Stimulated activated effector memory CD8-positive, alpha-beta T cell treated with anti-CD3 and anti-CD28 coated beads, Interleukin-12 subunit alpha, Interleukin-12 subunit beta, amount 100 ng/mL, for 72 hours (primary cell): ENCODE measurements around the gene HNRNPK.
A peak's percentile ranks its signal among the peaks of the same experiment; 100 is the strongest.
"Not testable (repeated sequence)": the region's sequence is repeated elsewhere in the genome, so short reads cannot be mapped to it uniquely, and the experiment has no call there.

Experiments
- ATAC-seq: fragments of 150-1000 bp; cut with Tn5 transposase; 2 replicates; pipeline ENCODE4 v1.10.0; 2021
- DNase-seq, 2 donors: peaks; one replicate each; pipeline ENCODE4 v3.0.0; 2021 to 2022; ENCODE audit warnings: low spot score in 2 of 2
- H3K27ac Mint-ChIP-seq: one replicate; pipeline ENCODE4 v1.8.0; 2022; ENCODE audit warnings: mild to moderate bottlenecking, mixed read lengths
- H3K36me3 Mint-ChIP-seq: one replicate; pipeline ENCODE4 v1.8.0; 2022; ENCODE audit warnings: mild to moderate bottlenecking, mixed read lengths
- H3K4me1 Mint-ChIP-seq: one replicate; pipeline ENCODE4 v1.8.0; 2022; ENCODE audit warnings: mixed read lengths
- H3K4me3 Mint-ChIP-seq: one replicate; pipeline ENCODE4 v1.8.0; 2022; ENCODE audit warnings: mild to moderate bottlenecking, mixed read lengths
- H3K9me3 Mint-ChIP-seq: one replicate; pipeline ENCODE4 v1.8.0; 2022; ENCODE audit warnings: mixed read lengths

HNRNPK gene

DNA sequence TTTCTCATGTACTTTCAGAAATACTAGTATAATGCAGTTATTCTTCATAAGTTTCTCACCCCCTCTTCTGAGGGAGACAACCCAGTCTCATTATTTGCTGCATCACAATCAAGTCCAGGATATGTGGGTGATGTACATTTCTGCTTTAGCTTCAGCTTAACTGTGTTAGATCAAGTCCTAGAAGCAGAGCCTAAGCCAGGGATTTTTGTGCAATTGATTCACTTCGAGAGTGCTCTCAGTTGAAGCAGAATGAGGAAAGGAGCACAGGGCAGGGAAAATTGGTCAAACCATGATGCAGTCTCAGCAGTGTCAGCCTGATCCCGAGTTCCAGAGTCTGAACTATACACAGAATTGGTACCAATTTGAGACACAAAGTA, 15.1 kb downstream of the HNRNPK start:
- Mint-ChIP-seq H3K4me1 (peaks cover 4% of the 10 kb centered on the region), H3K27ac (peak overlapping the region; percentile 1), H3K4me3 (no peak overlapping the region), H3K9me3 (no peaks in the 10 kb centered on the region), H3K36me3 (peaks cover 79% of the 10 kb centered on the region)
- ATAC-seq (peak; percentile 33), DNase-seq (no peak)

- ATAC-seq (no peak), DNase-seq (no peak)
- Mint-ChIP-seq H3K9me3 (no peaks in the 10 kb centered on the region), H3K36me3 (peaks cover 51% of the 10 kb centered on the region), H3K4me3 (no peak overlapping the region), H3K27ac (no peak overlapping the region), H3K4me1 (peaks cover 6% of the 10 kb centered on the region)
Measured at GRCh38 chr9:83962165-83962564, 17.9 kb downstream of the HNRNPK start.

DNA sequence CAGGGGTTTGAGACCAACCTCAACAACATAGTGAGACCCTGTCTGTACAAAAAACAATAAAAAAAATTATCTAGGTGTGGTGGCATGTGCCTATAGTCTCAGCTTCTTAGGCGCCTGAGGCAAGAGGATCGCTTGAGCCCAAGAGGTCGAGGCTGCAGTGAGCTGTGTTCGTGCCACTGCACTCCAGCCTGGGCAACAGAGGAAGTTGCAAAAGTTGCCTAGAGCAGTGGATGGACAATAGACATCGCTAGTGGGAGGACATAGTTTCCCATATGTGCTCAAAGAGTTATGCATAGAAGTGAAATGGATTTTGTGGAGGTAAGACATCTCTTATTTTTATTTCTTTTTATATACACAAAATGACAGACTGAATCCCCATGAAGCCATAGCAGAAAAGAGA, 19.0 kb downstream of the HNRNPK start:
- H3K36me3 Mint-ChIP-seq = peaks cover 45% of the 10 kb centered on the region
- DNase-seq = no peak
- H3K9me3 Mint-ChIP-seq = no peaks in the 10 kb centered on the region
- H3K4me1 Mint-ChIP-seq = peaks cover 13% of the 10 kb centered on the region
- H3K27ac Mint-ChIP-seq = no peak overlapping the region
- no peak for ATAC-seq
- no peak overlapping the region for H3K4me3 Mint-ChIP-seq

- DNase-seq (no peak), ATAC-seq (no peak)
- H3K27ac Mint-ChIP-seq = no peak overlapping the region
Measured at GRCh38 chr9:83959061-83959460, 21.0 kb downstream of the HNRNPK start.

DNA sequence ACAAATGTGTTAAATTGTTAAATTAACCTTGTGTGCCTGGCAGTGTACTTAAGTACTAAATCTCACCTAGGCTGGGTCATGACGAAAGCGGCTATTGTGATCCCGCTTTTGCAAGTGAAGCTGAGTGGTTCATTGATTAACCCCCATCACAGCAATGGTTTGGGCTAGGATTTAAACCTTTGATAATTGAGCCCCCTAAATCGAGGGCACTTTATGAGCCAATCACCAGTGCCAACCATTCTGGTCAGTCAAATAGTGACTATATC, 22.8 kb downstream of the HNRNPK start:
- Mint-ChIP-seq H3K4me3 (peak overlapping the region; percentile 100), H3K4me1 (peaks cover 17% of the 10 kb centered on the region), H3K36me3 (peaks cover 49% of the 10 kb centered on the region), H3K27ac (peak overlapping the region; percentile 99), H3K9me3 (no peaks in the 10 kb centered on the region)
- DNase-seq (no peak), ATAC-seq (no peak)

More at GRCh38 chr9:83959061-83959460, 21.0 kb downstream of the HNRNPK start:
- H3K4me1 Mint-ChIP-seq = peaks cover 17% of the 10 kb centered on the region
- no peak overlapping the region for H3K4me3 Mint-ChIP-seq
- H3K9me3 Mint-ChIP-seq = no peaks in the 10 kb centered on the region
- peaks cover 46% of the 10 kb centered on the region for H3K36me3 Mint-ChIP-seq

DNA sequence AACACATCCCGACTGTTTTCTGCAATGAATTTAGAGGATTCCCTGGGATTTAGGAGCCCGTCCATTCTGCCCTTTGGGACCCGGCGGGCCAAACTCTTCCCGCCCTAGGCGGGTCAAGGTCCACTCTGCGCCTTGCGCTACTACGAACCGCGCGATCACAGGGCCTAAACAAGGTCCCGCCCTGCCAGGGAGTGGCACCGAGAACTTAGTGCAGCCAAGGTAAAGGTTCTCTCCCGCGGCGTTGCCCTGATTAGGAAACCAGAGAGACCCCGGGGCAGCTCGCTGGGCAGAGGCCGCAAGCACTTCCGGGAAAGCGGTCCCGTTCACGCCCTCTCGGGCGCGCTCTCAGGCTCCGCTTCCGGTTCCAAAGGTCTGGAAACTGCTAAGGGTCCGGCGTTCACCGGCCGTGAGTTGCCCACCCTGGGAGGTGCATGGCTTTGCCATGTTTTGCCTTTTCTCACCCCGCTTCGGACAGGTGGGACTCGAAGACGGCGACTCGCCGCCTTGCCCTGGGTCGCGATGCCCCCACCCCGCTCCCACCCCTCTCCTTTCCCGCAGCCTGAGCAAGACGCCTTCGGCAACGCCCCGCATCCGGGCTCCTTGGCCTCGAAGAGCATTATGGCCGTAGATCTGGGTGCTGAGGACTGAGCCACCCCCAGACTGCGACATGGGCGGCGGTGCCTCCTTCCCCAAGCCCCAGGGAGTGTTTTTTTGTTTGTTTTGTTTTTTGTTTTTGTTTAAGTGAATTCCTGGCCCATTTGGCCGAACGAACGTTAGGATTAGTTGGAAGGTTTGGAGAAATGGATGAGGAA, 23.4 kb downstream of the HNRNPK start:
- no peaks in the 10 kb centered on the region for H3K9me3 Mint-ChIP-seq
- peaks cover 17% of the 10 kb centered on the region for H3K4me1 Mint-ChIP-seq
- peaks cover 54% of the 10 kb centered on the region for H3K36me3 Mint-ChIP-seq
- peak; percentile 52 to 88 for DNase-seq
- peak; percentile 90 for ATAC-seq
- peak overlapping the region; percentile 99 for H3K27ac Mint-ChIP-seq
- H3K4me3 Mint-ChIP-seq = peak overlapping the region; percentile 100

DNA sequence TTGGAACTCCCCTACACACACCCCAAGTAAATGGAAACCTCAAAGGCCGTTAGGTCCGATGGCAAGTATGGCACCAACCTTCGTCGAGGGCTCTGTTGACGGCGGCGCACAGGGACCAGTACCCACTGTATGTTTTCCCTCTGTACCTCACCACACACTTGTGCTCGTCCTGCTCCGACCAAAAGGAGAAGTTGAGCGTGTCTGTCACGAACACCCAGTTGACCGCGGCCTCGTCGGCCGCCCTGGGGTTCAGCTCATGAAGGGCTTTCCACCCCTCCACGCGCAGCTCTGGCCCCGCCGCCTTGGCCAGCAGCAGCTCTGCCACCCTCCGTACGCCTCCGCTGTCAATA, 24.0 kb downstream of the HNRNPK start:
- Mint-ChIP-seq H3K27ac (peak overlapping the region; percentile 99), H3K4me3 (peak overlapping the region; percentile 100), H3K9me3 (no peaks in the 10 kb centered on the region), H3K4me1 (peaks cover 17% of the 10 kb centered on the region), H3K36me3 (peaks cover 60% of the 10 kb centered on the region)
- DNase-seq (no peak), ATAC-seq (peak; percentile 77)

GRCh38 chr9:83948096-83948495, 31.9 kb downstream of the HNRNPK start:
- not testable (repeated sequence) for ATAC-seq, DNase-seq, H3K9me3 Mint-ChIP-seq, H3K4me3 Mint-ChIP-seq, H3K27ac Mint-ChIP-seq, H3K4me1 Mint-ChIP-seq
- H3K36me3 Mint-ChIP-seq = peaks cover 66% of the 10 kb centered on the region

GRCh38 chr9:83940590-83941303, 39.3 kb downstream of the HNRNPK start:
- Mint-ChIP-seq H3K4me1 (no peaks in the 10 kb centered on the region), H3K36me3 (peaks cover 66% of the 10 kb centered on the region), H3K27ac (peak overlapping the region; percentile 64), H3K4me3 (no peak overlapping the region), H3K9me3 (no peaks in the 10 kb centered on the region)
- no peak for ATAC-seq
- DNase-seq = no peak

GRCh38 chr9:83937861-83938455, 42.1 kb downstream of the HNRNPK start:
- Mint-ChIP-seq H3K36me3 (peaks cover 46% of the 10 kb centered on the region), H3K4me3 (no peak overlapping the region), H3K4me1 (no peaks in the 10 kb centered on the region), H3K9me3 (no peaks in the 10 kb centered on the region), H3K27ac (no peak overlapping the region)
- DNase-seq (peak; percentile 10 to 57), ATAC-seq (peak; percentile 63)

DNA sequence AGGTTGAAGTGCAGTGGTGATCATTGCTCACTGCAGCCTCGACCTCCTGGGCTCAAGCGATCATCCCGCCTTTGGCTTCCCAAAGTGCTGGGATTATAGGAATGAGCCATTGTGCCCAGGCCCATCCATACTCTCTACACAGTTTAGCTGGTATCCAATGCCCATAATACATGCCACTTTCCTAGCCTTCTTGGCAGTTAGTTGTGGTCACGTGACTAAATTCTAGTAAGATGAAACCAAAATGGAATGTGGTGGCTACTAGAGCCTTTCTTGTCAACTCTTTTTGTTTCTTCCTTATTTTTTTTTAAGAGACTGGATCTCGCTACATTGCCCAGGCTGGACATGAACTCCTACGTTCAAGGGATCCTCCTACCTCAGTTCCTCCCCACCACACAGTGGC, 43.5 kb downstream of the HNRNPK start:
- H3K27ac Mint-ChIP-seq = no peak overlapping the region
- no peak overlapping the region for H3K4me3 Mint-ChIP-seq
- H3K9me3 Mint-ChIP-seq = no peaks in the 10 kb centered on the region
- H3K4me1 Mint-ChIP-seq = no peaks in the 10 kb centered on the region
- peaks cover 35% of the 10 kb centered on the region for H3K36me3 Mint-ChIP-seq
- ATAC-seq = no peak
- no peak for DNase-seq

DNA sequence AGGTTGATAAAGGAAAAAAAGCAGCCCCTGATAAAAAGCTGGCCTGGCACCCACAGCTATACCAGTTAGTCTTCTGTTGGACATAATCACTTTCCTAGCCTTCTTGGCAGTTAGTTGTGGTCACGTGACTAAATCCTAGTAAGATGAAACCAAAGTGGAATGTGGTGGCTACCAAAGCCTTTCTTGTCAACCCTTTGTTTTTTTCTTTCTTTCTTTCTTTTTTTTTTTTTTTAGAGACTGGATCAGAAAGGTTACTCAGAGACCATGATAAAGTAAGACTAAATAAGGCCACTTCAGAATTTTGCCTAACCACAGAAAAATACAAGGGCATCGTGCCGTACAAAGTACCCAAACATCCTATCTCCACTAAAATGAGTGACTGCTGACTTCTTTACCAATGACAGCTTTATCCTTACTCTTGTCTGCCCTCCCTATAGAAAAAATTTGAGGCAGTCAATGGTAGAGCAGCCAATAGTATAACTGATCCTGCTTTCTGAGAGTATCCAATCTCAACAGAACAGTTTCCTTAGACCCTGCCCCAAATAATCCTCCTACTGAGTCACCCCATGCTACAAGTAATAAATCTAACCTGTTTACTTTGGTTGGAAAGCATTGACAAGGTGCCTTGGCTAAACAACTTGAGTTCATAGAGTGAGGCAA, 44.6 kb downstream of the HNRNPK start:
- DNase-seq = no peak
- no peaks in the 10 kb centered on the region for H3K4me1 Mint-ChIP-seq
- H3K4me3 Mint-ChIP-seq = no peak overlapping the region
- H3K27ac Mint-ChIP-seq = no peak overlapping the region
- ATAC-seq = no peak
- H3K9me3 Mint-ChIP-seq = no peaks in the 10 kb centered on the region
- H3K36me3 Mint-ChIP-seq = peaks cover 24% of the 10 kb centered on the region

DNA sequence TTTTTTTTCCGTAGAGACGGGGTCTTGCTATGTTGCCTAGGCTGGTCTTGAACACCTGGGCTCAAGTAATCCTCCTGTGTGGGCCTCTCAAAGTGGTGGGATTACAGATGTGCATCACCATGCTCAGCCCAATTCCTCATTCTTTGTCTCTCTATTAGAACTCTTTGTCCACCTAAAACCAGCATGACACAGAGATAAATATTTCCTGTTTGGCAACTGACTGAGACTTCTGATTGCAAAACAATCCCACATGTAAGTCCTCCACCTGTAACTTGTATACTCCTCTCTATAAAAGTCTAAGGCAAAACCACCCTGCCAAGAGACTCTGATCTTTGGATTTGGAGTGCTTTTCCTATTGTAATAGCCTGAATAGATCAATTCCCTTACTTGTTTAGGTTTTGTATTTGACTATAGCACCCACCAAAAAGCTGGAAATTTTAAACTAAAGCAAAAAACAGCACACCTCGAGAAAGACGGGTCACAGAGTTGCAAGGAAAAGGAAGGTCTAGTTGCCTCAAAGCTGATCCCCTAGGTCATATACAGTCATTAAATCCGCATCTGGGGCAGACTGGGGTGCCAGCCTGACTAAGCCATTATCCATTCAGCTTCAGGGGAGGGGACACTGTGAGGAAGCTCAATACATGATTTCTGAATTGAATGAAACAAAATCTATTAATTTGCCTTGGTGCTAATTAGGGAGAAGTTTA, 45.3 kb downstream of the HNRNPK start:
- H3K27ac Mint-ChIP-seq = no peak overlapping the region
- no peak overlapping the region for H3K4me3 Mint-ChIP-seq
- no peak for DNase-seq
- no peak for ATAC-seq
- no peaks in the 10 kb centered on the region for H3K4me1 Mint-ChIP-seq
- peaks cover 22% of the 10 kb centered on the region for H3K36me3 Mint-ChIP-seq
- H3K9me3 Mint-ChIP-seq = no peaks in the 10 kb centered on the region

DNA sequence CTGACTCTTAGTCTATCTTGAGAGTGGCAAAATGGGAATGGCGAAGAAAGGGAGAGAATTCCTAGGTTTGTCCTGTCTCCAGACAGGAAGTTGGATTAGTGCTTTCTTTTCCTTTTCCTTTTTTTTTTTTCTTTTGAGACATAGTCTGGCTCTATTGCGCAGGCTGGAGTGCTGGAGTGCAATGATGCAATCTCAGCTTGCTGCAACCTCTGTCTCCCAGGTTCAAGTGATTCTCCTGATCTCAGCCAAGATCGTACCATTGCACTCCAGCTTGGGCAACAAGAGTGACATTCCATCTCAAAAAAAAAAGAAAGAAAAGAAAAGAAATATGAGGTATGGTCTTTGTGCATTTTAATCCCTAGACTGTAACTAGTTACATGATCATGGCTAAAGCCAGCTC, 46.2 kb downstream of the HNRNPK start:
- H3K9me3 Mint-ChIP-seq = no peaks in the 10 kb centered on the region
- no peak overlapping the region for H3K4me3 Mint-ChIP-seq
- DNase-seq (no peak), ATAC-seq (no peak)
- peaks cover 12% of the 10 kb centered on the region for H3K36me3 Mint-ChIP-seq
- H3K4me1 Mint-ChIP-seq = no peaks in the 10 kb centered on the region
- no peak overlapping the region for H3K27ac Mint-ChIP-seq

DNA sequence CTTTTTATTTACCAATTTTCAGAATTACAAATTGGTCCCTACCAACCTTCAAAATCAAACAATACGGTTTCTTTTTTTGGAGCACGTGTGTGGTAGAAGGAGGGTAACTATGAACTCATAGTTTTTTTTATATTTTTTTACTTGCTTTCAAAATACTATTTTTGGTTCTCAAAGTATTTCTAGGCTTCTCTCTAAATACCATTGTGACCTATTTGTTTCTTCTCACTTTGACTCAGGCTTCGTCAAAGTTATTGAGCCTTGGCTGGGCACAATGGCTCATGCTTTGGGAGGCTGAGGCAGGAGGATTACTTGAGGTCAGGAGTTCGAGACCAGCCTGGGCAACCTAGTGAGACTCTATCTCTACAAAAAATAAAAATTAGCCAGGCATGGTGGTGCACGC, 47.2 kb downstream of the HNRNPK start:
- Mint-ChIP-seq H3K4me3 (no peak overlapping the region), H3K36me3 (peaks cover 3% of the 10 kb centered on the region), H3K4me1 (no peaks in the 10 kb centered on the region), H3K9me3 (no peaks in the 10 kb centered on the region), H3K27ac (no peak overlapping the region)
- ATAC-seq (no peak), DNase-seq (no peak)
